GM23338 (cell line): Measurements from ENCODE around the gene SELPLG. TPM values are rescaled to one million over a fixed set of nuclear protein-coding genes. Genes with fewer than 3 reads are reported as not detected.

Source experiments
- CREB1 ChIP-seq: fragments of 250-450 bp; sonication (Bioruptor Pico); IDR thresholded peaks from 2 replicates; pipeline ENCODE4 v1.5.0; 2020; ENCODE audit warnings: low read depth, mild to moderate bottlenecking, moderate library complexity
- EZH2 ChIP-seq: fragments of 200-600 bp; sonication (generic); IDR thresholded peaks from one replicate; pipeline ENCODE4 v1.8.0; 2017; ENCODE audit warnings: antibody characterized with exemption, mild to moderate bottlenecking, low read depth; ENCODE audit not compliant: unreplicated experiment
- EZH2phosphoT487 ChIP-seq: fragments of 200-600 bp; sonication (generic); IDR thresholded peaks from one replicate; pipeline ENCODE4 v1.8.1; 2018; ENCODE audit warnings: antibody characterized with exemption; ENCODE audit not compliant: unreplicated experiment
- JUNB ChIP-seq: IDR thresholded peaks from one replicate; pipeline ENCODE4 v1.6.1; 2016; ENCODE audit warnings: antibody characterized with exemption; ENCODE audit not compliant: unreplicated experiment
- NANOG ChIP-seq: IDR thresholded peaks from 2 replicates; pipeline ENCODE4 v1.6.1; 2016; ENCODE audit warnings: antibody characterized with exemption, borderline replicate concordance
- POLR2AphosphoS5 ChIP-seq: IDR thresholded peaks from 2 replicates; pipeline ENCODE4 v1.6.1; 2016; ENCODE audit warnings: antibody characterized with exemption, low read depth
- STAT1 ChIP-seq: IDR thresholded peaks from one replicate; pipeline ENCODE4 v1.6.1; 2016; ENCODE audit warnings: antibody characterized with exemption; ENCODE audit not compliant: unreplicated experiment
- ZNF114 ChIP-seq: fragments of 250-450 bp; sonication (Bioruptor Pico); IDR thresholded peaks from 2 replicates; pipeline ENCODE4 v1.5.0; 2020; ENCODE audit warnings: mild to moderate bottlenecking, moderate library complexity
- ZNF331 ChIP-seq: fragments of 250-450 bp; sonication (Bioruptor Pico); IDR thresholded peaks from 2 replicates; pipeline ENCODE4 v1.5.0; 2020; ENCODE audit warnings: low read depth, mild to moderate bottlenecking, moderate library complexity
- polyA plus RNA-seq: library from polyadenylated mRNA; unstranded; fragments of >200 nt; fragmentation: Nextera tagmentation; extraction: Ambion mirVana; gene quantifications from 2 replicates; pipeline ENCODE4 v1.2.1, GENCODE V29; 2016
- total RNA-seq: library from RNA; depleted of rRNA; stranded (reverse); fragments of >200 nt; shearing (Covaris generic); gene quantifications from 2 replicates; pipeline ENCODE4 v1.2.3, GENCODE V29; 2014
- TF ChIP-seq, protein P1 (sequence below): fragments of 250-450 bp; sonication (Bioruptor Pico); IDR thresholded peaks from 2 replicates; pipeline ENCODE4 v1.5.0; 2020; ENCODE audit warnings: mild to moderate bottlenecking, moderate library complexity
- TF ChIP-seq, protein P2 (sequence below): IDR thresholded peaks from 2 replicates; pipeline ENCODE4 v1.6.1; 2016; ENCODE audit warnings: antibody characterized with exemption
- TF ChIP-seq, protein P3 (sequence below), 2 experiments: fragments of 200-600 bp in 1 of 2; sonication (generic) in 1 of 2; conservative IDR thresholded peaks; 2 replicates each; pipeline versions ENCODE4 v1.5.1 to v1.6.1; 2016 to 2017; ENCODE audit warnings: antibody characterized with exemption in 2 of 2, low read depth in 2 of 2, mild to moderate bottlenecking in 2 of 2, moderate library complexity in 1 of 2

Gene SELPLG
- total and polyA plus RNA-seq, 2 experiments from 2014 or later, result 0.16 to 0.56 TPM

DNA sequence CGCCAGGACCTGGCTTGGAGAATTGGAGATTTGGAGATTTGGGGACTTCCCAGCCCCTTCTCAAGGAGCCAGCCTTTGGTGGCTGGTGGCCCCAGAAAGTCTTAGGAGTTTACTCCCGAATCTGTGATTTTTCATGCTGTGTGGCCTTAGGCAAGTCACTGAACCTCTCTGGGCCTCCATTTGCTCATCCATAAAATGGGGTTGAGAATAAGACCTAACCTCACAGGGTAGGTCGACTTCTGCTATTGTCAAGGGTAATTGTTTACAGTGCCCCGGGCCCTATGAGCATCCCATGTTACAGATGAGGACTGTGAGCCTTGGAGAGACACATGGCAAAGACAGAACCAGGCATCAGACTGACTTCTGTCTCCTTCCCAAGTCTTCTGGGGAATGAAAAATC is 19.7 kb downstream of the SELPLG start (continued):
- TF ChIP-seq, protein P1, sequence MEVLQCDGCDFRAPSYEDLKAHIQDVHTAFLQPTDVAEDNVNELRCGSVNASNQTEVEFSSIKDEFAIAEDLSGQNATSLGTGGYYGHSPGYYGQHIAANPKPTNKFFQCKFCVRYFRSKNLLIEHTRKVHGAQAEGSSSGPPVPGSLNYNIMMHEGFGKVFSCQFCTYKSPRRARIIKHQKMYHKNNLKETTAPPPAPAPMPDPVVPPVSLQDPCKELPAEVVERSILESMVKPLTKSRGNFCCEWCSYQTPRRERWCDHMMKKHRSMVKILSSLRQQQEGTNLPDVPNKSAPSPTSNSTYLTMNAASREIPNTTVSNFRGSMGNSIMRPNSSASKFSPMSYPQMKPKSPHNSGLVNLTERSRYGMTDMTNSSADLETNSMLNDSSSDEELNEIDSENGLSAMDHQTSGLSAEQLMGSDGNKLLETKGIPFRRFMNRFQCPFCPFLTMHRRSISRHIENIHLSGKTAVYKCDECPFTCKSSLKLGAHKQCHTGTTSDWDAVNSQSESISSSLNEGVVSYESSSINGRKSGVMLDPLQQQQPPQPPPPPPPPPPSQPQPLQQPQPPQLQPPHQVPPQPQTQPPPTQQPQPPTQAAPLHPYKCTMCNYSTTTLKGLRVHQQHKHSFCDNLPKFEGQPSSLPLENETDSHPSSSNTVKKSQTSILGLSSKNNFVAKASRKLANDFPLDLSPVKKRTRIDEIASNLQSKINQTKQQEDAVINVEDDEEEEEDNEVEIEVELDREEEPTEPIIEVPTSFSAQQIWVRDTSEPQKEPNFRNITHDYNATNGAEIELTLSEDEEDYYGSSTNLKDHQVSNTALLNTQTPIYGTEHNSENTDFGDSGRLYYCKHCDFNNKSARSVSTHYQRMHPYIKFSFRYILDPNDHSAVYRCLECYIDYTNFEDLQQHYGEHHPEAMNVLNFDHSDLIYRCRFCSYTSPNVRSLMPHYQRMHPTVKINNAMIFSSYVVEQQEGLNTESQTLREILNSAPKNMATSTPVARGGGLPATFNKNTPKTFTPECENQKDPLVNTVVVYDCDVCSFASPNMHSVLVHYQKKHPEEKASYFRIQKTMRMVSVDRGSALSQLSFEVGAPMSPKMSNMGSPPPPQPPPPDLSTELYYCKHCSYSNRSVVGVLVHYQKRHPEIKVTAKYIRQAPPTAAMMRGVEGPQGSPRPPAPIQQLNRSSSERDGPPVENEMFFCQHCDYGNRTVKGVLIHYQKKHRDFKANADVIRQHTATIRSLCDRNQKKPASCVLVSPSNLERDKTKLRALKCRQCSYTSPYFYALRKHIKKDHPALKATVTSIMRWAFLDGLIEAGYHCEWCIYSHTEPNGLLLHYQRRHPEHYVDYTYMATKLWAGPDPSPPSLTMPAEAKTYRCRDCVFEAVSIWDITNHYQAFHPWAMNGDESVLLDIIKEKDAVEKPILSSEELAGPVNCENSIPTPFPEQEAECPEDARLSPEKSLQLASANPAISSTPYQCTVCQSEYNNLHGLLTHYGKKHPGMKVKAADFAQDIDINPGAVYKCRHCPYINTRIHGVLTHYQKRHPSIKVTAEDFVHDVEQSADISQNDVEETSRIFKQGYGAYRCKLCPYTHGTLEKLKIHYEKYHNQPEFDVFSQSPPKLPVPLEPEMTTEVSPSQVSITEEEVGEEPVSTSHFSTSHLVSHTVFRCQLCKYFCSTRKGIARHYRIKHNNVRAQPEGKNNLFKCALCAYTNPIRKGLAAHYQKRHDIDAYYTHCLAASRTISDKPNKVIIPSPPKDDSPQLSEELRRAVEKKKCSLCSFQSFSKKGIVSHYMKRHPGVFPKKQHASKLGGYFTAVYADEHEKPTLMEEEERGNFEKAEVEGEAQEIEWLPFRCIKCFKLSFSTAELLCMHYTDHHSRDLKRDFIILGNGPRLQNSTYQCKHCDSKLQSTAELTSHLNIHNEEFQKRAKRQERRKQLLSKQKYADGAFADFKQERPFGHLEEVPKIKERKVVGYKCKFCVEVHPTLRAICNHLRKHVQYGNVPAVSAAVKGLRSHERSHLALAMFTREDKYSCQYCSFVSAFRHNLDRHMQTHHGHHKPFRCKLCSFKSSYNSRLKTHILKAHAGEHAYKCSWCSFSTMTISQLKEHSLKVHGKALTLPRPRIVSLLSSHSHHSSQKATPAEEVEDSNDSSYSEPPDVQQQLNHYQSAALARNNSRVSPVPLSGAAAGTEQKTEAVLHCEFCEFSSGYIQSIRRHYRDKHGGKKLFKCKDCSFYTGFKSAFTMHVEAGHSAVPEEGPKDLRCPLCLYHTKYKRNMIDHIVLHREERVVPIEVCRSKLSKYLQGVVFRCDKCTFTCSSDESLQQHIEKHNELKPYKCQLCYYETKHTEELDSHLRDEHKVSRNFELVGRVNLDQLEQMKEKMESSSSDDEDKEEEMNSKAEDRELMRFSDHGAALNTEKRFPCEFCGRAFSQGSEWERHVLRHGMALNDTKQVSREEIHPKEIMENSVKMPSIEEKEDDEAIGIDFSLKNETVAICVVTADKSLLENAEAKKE (CRISPR knock-in tag), result no peak
- TF ChIP-seq ZNF331, result no peak
- no peak for TF ChIP-seq POLR2AphosphoS5
- no peak for TF ChIP-seq JUNB
- TF ChIP-seq CREB1 (CRISPR knock-in tag), result no peak
- TF ChIP-seq EZH2, result no peak
- TF ChIP-seq, protein P2, sequence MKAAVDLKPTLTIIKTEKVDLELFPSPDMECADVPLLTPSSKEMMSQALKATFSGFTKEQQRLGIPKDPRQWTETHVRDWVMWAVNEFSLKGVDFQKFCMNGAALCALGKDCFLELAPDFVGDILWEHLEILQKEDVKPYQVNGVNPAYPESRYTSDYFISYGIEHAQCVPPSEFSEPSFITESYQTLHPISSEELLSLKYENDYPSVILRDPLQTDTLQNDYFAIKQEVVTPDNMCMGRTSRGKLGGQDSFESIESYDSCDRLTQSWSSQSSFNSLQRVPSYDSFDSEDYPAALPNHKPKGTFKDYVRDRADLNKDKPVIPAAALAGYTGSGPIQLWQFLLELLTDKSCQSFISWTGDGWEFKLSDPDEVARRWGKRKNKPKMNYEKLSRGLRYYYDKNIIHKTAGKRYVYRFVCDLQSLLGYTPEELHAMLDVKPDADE, result no peak
- TF ChIP-seq, protein P3, sequence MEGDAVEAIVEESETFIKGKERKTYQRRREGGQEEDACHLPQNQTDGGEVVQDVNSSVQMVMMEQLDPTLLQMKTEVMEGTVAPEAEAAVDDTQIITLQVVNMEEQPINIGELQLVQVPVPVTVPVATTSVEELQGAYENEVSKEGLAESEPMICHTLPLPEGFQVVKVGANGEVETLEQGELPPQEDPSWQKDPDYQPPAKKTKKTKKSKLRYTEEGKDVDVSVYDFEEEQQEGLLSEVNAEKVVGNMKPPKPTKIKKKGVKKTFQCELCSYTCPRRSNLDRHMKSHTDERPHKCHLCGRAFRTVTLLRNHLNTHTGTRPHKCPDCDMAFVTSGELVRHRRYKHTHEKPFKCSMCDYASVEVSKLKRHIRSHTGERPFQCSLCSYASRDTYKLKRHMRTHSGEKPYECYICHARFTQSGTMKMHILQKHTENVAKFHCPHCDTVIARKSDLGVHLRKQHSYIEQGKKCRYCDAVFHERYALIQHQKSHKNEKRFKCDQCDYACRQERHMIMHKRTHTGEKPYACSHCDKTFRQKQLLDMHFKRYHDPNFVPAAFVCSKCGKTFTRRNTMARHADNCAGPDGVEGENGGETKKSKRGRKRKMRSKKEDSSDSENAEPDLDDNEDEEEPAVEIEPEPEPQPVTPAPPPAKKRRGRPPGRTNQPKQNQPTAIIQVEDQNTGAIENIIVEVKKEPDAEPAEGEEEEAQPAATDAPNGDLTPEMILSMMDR (conservative IDR thresholded peaks at IDR 0.05; ENCODE audit: low read depth in 2 of 2), result no peak
- TF ChIP-seq STAT1, result no peak
- no peak for TF ChIP-seq NANOG
- no peak for TF ChIP-seq ZNF114
- TF ChIP-seq EZH2phosphoT487, result no peak
